CD1c-positive myeloid dendritic cell (primary cell): Measurements from ENCODE around the gene THSD4.

Experiments
- DNase-seq: peaks from one replicate; pipeline ENCODE4 v3.0.0-alpha.2; 2016; ENCODE audit errors: extremely low spot score

Gene THSD4

GRCh38 chr15:71543413-71543812 is 428.1 kb downstream of the THSD4 start:
- DNase-seq: no peak

GRCh38 chr15:71545223-71545760 is 430.0 kb downstream of the THSD4 start:
- DNase-seq: no peak

- DNase-seq: no peak
Measured at GRCh38 chr15:71545923-71546322, 430.7 kb downstream of the THSD4 start.

GRCh38 chr15:71547011-71547410 is 431.7 kb downstream of the THSD4 start:
- DNase-seq: no peak

GRCh38 chr15:71548401-71548807 is 433.1 kb downstream of the THSD4 start:
- DNase-seq: no peak

GRCh38 chr15:71549091-71549490 is 433.8 kb downstream of the THSD4 start:
- no peak for DNase-seq

GRCh38 chr15:71549697-71550096 is 434.4 kb downstream of the THSD4 start:
- no peak for DNase-seq

GRCh38 chr15:71551566-71551965 is 436.3 kb downstream of the THSD4 start:
- DNase-seq: no peak

GRCh38 chr15:71559098-71559497 is 443.8 kb downstream of the THSD4 start:
- DNase-seq: no peak

- no peak for DNase-seq
Measured at GRCh38 chr15:71559616-71560015, 444.3 kb downstream of the THSD4 start.

GRCh38 chr15:71562251-71562650 is 447.0 kb downstream of the THSD4 start:
- DNase-seq: no peak

GRCh38 chr15:71564217-71564616 is 448.9 kb downstream of the THSD4 start:
- DNase-seq: no peak

- no peak for DNase-seq
Measured at GRCh38 chr15:71565006-71565405, 449.7 kb downstream of the THSD4 start.

- no peak for DNase-seq
Measured at GRCh38 chr15:71565631-71566160, 450.4 kb downstream of the THSD4 start.

GRCh38 chr15:71566226-71566625 is 451.0 kb downstream of the THSD4 start:
- no peak for DNase-seq

GRCh38 chr15:71567173-71567572 is 451.9 kb downstream of the THSD4 start:
- no peak for DNase-seq

GRCh38 chr15:71568227-71568626 is 453.0 kb downstream of the THSD4 start:
- no peak for DNase-seq

GRCh38 chr15:71570736-71571135 is 455.5 kb downstream of the THSD4 start:
- DNase-seq: no peak

GRCh38 chr15:71571641-71572040 is 456.4 kb downstream of the THSD4 start:
- no peak for DNase-seq

- DNase-seq: no peak
Measured at GRCh38 chr15:71572452-71573053, 457.3 kb downstream of the THSD4 start.

GRCh38 chr15:71573599-71573998 is 458.3 kb downstream of the THSD4 start:
- DNase-seq: no peak

- no peak for DNase-seq
Measured at GRCh38 chr15:71575474-71576045, 460.3 kb downstream of the THSD4 start.

- DNase-seq: no peak
Measured at GRCh38 chr15:71577071-71577470, 461.8 kb downstream of the THSD4 start.
